HepG2 (cell line): ENCODE data around the gene SPI1. TPM values are rescaled to one million over a fixed set of nuclear protein-coding genes. Genes with fewer than 3 reads are reported as not detected.

Source experiments
- AHR ChIP-seq: IDR thresholded peaks from 2 replicates; pipeline ENCODE4 v1.6.1; 2018; ENCODE audit warnings: missing genetic modification reagents, missing compliant biosample characterization
- GABPA ChIP-seq, 2 experiments: IDR thresholded peaks; 2 replicates each; pipeline ENCODE4 v1.6.1; 2011 to 2016; ENCODE audit warnings: low read depth in 2 of 2, low read length in 1 of 2, missing biosample characterization in 1 of 2, missing genetic modification characterization in 1 of 2
- KLF9 ChIP-seq: IDR thresholded peaks from 2 replicates; pipeline ENCODE4 v1.6.1; 2016; ENCODE audit warnings: low read depth
- RORA ChIP-seq: sonication (generic); formaldehyde crosslinking; IDR thresholded peaks from 2 replicates; pipeline ENCODE4 v1.5.0; 2020; ENCODE audit warnings: mild to moderate bottlenecking, missing genetic modification reagents, moderate library complexity
- SAP130 ChIP-seq: IDR thresholded peaks from 2 replicates; pipeline ENCODE4 v1.6.1; 2016; ENCODE audit warnings: low read depth
- ZBTB44 ChIP-seq: sonication (generic); formaldehyde crosslinking; IDR thresholded peaks from 2 replicates; pipeline ENCODE4 v1.4.0; 2020; ENCODE audit warnings: missing genetic modification reagents
- ZBTB7A ChIP-seq: sonication (generic); formaldehyde crosslinking; IDR thresholded peaks from 2 replicates; pipeline ENCODE4 v1.8.0; 2022; ENCODE audit warnings: mild to moderate bottlenecking, missing genetic modification reagents
- ZMYM3 ChIP-seq: sonication (generic); formaldehyde crosslinking; IDR thresholded peaks from 2 replicates; pipeline ENCODE4 v1.5.1; 2020; ENCODE audit warnings: mild to moderate bottlenecking, missing genetic modification reagents
- ZNF253 ChIP-seq: sonication (generic); formaldehyde crosslinking; IDR thresholded peaks from 2 replicates; pipeline ENCODE4 v1.8.0; 2022; ENCODE audit warnings: mild to moderate bottlenecking, missing genetic modification reagents, borderline replicate concordance
- ZNF484 ChIP-seq: sonication (generic); formaldehyde crosslinking; IDR thresholded peaks from 2 replicates; pipeline ENCODE4 v1.5.1; 2020; ENCODE audit warnings: mild to moderate bottlenecking, low read depth, missing genetic modification reagents, borderline replicate concordance
- ZNF800 ChIP-seq: sonication (generic); formaldehyde crosslinking; IDR thresholded peaks from 2 replicates; pipeline ENCODE4 v1.4.0; 2020; ENCODE audit warnings: missing genetic modification reagents
- polyA plus RNA-seq, 8 experiments: library from polyadenylated mRNA; depleted of rRNA in 3 of 8; stranded (reverse) in 7 of 8; unstranded in 1 of 8; fragments of >200 nt; fragmentation: Illumina TruSeq in 4 of 8; extraction: Trizol in 4 of 8; gene quantifications; 2 replicates each; pipeline versions ENCODE4 v1.2.1 to v1.2.3, GENCODE V29; 2011 to 2016; ENCODE audit warnings: low read depth in 4 of 8, missing spikeins in 1 of 8, mixed read lengths in 1 of 8; ENCODE audit not compliant: insufficient read depth in 1 of 8
- total RNA-seq, 5 experiments: library from RNA; depleted of rRNA; stranded (reverse); fragments of >200 nt; fragmentation: Illumina TruSeq; extraction: Trizol; gene quantifications; 2 replicates each; pipeline ENCODE4 v1.2.3, GENCODE V29; 2016; ENCODE audit warnings: low read depth in 1 of 5
- TF ChIP-seq, protein P1 (sequence below), 2 experiments: sonication (generic) in 1 of 2; formaldehyde crosslinking in 1 of 2; IDR thresholded peaks; 2 replicates each; pipeline versions ENCODE4 v1.6.1 to v1.9.0; 2014 to 2022; ENCODE audit warnings: antibody characterized with exemption in 1 of 2, borderline replicate concordance in 1 of 2, inconsistent platforms in 1 of 2, low read depth in 1 of 2, missing genetic modification reagents in 1 of 2

The SPI1 gene
- total and polyA plus RNA-seq, 2 of the 13 experiments (the other 11 are each of a cell fraction or from before 2014, with no cell fraction given), result not detected

DNA sequence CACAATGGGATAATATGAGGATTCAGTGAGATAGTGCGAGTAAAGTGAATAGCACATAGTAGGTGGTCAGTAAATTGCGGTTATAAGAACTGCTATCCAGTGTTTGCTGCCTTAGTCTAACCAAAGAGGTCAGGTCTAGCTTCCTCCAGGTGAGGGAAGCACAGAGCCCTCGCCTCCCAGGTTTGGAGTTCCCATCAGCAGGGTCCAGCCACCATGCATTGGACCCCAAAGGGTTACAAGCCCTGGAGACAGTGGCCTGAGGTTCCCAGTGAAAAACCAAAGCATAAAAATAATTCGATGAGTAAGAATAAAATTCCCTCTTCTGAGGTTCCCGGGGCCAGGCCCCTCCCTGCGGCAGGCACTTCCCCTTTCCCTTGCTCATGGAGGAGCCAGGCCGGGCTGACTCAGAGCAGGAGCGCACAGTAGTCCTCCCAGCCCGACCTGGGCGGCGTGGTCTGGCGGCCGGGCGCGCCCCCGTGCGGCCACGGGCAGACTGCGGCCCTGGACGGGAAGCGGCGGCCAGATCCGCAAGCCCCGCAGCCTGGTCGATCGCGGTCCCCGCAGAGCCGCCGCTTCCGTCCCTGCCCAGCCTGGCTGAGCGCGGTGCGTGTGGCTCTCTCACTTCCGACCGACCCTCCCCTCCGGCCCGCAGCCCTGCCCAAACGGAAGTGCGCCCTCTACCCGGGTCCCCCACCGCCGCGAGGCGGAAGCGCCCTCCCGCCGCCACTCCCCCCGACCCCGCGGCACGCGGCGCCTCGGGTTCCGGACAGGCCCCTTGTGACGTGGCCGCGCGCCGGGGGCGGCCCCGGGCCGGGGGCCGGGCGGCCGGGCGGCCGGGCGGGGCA lies 29.6 kb upstream of the SPI1 start, which contains the start of gene SLC39A13 (continued):
- TF ChIP-seq GABPA (IDR thresholded peaks at IDR 0.05; ENCODE audit: low read depth, low read length) (peak; percentile 98), GABPA (CRISPR knock-in tag; IDR thresholded peaks at IDR 0.05; ENCODE audit: low read depth) (peak; percentile 89), ZNF484 (CRISPR knock-in tag) (no peak), ZNF253 (no peak), ZBTB7A (CRISPR knock-in tag) (no peak), ZBTB44 (CRISPR knock-in tag) (no peak), AHR (CRISPR knock-in tag) (peak; percentile 70; the same call in 1 of the 2 replicates), ZMYM3 (peak; percentile 35; the same call in 1 of the 2 replicates), ZNF800 (0 out of 2 replicates have a peak, but pooled peaks have one; percentile 39), SAP130 (CRISPR knock-in tag) (peak; percentile 90), RORA (CRISPR knock-in tag) (0 out of 2 replicates have a peak, but pooled peaks have one; percentile 49), KLF9 (no peak)
- TF ChIP-seq, protein P1, sequence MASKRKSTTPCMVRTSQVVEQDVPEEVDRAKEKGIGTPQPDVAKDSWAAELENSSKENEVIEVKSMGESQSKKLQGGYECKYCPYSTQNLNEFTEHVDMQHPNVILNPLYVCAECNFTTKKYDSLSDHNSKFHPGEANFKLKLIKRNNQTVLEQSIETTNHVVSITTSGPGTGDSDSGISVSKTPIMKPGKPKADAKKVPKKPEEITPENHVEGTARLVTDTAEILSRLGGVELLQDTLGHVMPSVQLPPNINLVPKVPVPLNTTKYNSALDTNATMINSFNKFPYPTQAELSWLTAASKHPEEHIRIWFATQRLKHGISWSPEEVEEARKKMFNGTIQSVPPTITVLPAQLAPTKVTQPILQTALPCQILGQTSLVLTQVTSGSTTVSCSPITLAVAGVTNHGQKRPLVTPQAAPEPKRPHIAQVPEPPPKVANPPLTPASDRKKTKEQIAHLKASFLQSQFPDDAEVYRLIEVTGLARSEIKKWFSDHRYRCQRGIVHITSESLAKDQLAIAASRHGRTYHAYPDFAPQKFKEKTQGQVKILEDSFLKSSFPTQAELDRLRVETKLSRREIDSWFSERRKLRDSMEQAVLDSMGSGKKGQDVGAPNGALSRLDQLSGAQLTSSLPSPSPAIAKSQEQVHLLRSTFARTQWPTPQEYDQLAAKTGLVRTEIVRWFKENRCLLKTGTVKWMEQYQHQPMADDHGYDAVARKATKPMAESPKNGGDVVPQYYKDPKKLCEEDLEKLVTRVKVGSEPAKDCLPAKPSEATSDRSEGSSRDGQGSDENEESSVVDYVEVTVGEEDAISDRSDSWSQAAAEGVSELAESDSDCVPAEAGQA (IDR thresholded peaks at IDR 0.05; ENCODE audit: low read depth), result peak; percentile 39; the same call in 1 of the 2 replicates
- TF ChIP-seq, protein P1 (CRISPR knock-in tag; IDR thresholded peaks at IDR 0.05; ENCODE audit: borderline replicate concordance), result no peak
